ENCODE data around the gene RAB7A.

RAB7A gene

DNA sequence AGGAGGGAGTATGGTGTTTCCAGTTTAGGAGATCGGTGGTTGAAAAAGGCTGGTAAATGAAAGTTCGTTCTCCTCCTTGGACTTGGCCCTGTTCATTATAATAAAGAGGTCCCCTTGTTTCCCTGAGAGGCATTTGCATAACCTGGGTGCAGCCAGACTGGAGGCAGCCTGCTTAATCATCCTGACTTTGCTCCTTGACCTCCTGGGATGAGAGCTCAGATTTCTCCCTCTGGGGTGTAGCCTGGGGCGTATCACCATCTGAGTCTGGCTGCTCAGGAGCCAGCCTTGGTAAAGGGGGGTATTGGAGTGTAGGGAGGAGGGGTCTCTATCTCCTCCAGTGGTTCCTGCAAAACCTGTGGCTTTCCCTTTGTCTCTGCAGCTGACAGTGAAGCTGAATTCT, 132.2 kb downstream of the RAB7A start:
- DNase-seq, result no peak

DNA sequence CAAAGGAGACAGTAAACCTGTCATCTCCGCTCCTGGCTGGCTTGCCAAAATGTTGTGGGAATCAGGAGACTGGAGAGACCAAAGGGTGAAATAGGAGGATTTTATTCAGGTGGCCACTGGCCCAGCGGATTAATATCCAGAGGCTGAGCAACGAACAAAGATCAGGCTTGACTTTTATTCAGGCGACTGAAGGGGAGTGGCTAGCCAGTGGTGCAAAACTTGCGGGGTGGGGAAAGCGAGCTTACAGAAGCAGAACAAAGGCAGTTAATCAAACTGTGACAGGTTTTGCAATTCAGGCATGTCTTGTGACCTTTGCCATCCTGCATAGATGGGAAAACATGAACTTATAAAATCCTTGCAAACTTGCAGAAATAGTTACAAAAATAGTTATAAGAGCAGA, 133.6 kb downstream of the RAB7A start:
- DNase-seq, result no peak

DNA sequence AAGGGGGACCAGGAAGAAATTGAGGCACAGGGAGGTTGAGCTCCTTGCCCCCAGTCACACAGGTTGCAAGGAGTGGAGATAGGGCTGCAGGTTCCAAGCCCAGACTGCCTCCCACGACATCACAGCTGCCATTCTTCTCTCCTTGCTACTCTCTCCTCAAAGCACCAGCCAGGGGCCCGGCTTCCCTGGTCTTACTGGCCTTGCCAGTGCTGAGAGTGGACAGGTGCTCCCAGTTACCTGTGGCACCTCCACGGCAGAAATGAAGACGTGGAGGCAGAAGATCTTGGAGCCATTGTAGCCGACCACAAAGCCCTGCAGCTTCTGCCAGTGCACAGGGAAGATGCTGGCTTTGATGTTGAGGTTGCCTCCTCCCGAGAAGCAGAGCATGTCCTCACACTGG, 135.5 kb downstream of the RAB7A start:
- DNase-seq, result no peak

DNA sequence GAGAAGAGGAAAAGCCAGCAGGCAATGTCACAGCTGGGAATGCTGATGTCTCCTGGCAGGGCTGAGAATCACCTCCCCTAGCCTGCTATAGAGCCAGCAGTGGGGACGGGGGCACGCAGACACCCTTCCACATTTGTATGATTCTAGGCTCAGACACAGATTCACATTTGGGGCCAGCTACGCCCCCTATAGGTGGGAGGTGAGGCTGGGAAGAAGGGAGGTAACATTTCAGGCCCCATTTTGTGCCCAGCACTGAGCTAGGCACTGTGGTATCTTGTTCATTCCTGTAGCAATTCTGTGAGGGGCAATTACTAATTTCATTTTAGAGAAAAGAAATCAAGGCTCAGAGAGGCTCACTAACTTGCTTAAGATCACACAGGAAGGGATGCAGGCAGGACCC, 137.6 kb downstream of the RAB7A start:
- DNase-seq, result no peak
